C4-2B (cell line): ENCODE measurements around the gene CEP70.

Experiments
- CTCF ChIP-seq: fragments of 450-650 bp; conservative IDR thresholded peaks from 2 replicates; pipeline ENCODE4 v1.5.1; 2017; ENCODE audit warnings: mild to moderate bottlenecking
- ZFX ChIP-seq: fragments of 450-650 bp; IDR thresholded peaks from 2 replicates; pipeline ENCODE4 v1.6.1; 2017

- TF ChIP-seq CTCF (no peak), ZFX (no peak)
Observed at GRCh38 chr3:138638641-138639040, 44.6 kb upstream of the CEP70 start.
